ENCODE results near the gene ZNF281.

GRCh38 chr1:200391747-200392146 is 18.1 kb downstream of the ZNF281 start:
- TF ChIP-seq EZH2 (IDR thresholded peaks at IDR 0.05; ENCODE audit: insufficient read depth, poor library complexity, severe bottlenecking) (no peak), EZH2phosphoT487 (IDR thresholded peaks at IDR 0.05; ENCODE audit: insufficient read depth, low read depth) (no peak)
